ENCODE data around the gene PSMD8.

DNA sequence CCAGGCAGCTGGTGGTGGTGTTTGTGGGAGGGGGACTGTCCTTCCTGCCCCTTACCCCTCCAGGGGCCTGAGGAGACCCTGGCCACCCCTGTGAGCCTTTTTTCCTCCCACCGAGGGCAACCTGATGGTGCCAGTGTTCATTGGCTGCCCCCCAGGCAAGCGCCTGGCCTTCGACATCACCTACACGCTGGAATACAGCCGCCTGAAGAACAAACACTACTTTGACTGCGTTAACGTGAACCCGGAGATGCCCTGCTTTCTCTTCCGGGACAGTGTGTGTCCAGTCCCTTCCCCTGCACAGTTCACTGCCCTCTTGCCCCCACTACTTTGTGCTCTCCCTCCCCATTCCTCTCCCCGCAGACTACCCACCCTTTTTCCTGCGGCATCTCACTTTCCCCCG is 7.3 kb upstream of the PSMD8 start:
- TF ChIP-seq, protein P1, sequence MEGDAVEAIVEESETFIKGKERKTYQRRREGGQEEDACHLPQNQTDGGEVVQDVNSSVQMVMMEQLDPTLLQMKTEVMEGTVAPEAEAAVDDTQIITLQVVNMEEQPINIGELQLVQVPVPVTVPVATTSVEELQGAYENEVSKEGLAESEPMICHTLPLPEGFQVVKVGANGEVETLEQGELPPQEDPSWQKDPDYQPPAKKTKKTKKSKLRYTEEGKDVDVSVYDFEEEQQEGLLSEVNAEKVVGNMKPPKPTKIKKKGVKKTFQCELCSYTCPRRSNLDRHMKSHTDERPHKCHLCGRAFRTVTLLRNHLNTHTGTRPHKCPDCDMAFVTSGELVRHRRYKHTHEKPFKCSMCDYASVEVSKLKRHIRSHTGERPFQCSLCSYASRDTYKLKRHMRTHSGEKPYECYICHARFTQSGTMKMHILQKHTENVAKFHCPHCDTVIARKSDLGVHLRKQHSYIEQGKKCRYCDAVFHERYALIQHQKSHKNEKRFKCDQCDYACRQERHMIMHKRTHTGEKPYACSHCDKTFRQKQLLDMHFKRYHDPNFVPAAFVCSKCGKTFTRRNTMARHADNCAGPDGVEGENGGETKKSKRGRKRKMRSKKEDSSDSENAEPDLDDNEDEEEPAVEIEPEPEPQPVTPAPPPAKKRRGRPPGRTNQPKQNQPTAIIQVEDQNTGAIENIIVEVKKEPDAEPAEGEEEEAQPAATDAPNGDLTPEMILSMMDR (IDR thresholded peaks at IDR 0.05 in 8 of 11, conservative IDR thresholded peaks at IDR 0.05 in 3 of 11), result no peak
- no peak for TF ChIP-seq POLR2A (IDR thresholded peaks at IDR 0.05)

Data from spleen (tissue), 7 donors.